ENCODE measurements around the gene GULP1.

GULP1 gene

GRCh38 chr2:188318161-188318749 lies 26.6 kb downstream of the GULP1 start:
- no peak for DNase-seq (ENCODE audit: low spot score)
- no peak overlapping the region for H3K27ac ChIP-seq
- CTCF ChIA-PET = interaction anchor here (1.1 kb wide), 1 partner anchor 26 kb away, joined by 3 read pairs; the partner anchor contains the start of gene GULP1
- TF ChIP-seq CTCF (conservative IDR thresholded peaks at IDR 0.05; ENCODE audit: low read depth) = no peak
- POLR2A ChIA-PET (ENCODE audit: low non-redundant PET) = no interaction called here

- no peak for DNase-seq (ENCODE audit: low spot score)
- POLR2A ChIA-PET (ENCODE audit: low non-redundant PET) = no interaction called here
- no peak for TF ChIP-seq CTCF (conservative IDR thresholded peaks at IDR 0.05; ENCODE audit: low read depth)
- H3K27ac ChIP-seq = no peak overlapping the region
- CTCF ChIA-PET = interaction anchor here (0.6 to 1.0 kb wide), 2 partner anchors 11 to 26 kb away, joined by 3 to 4 read pairs; no protein-coding TSS in a partner anchor
Measured at GRCh38 chr2:188319838-188320237, 28.2 kb downstream of the GULP1 start.

GRCh38 chr2:188320861-188321260 lies 29.2 kb downstream of the GULP1 start:
- DNase-seq (ENCODE audit: low spot score) = no peak
- TF ChIP-seq CTCF (conservative IDR thresholded peaks at IDR 0.05; ENCODE audit: low read depth) = no peak
- ChIA-PET POLR2A (ENCODE audit: low non-redundant PET) (no interaction called here), CTCF (no interaction called here)
- H3K27ac ChIP-seq = no peak overlapping the region

- CTCF ChIA-PET = interaction anchor here (0.7 to 1.0 kb wide), 2 partner anchors 13 to 30 kb away, joined by 3 read pairs; no protein-coding TSS in a partner anchor
- POLR2A ChIA-PET (ENCODE audit: low non-redundant PET) = no interaction called here
- DNase-seq (ENCODE audit: low spot score) = no peak
- no peak overlapping the region for H3K27ac ChIP-seq
- no peak for TF ChIP-seq CTCF (conservative IDR thresholded peaks at IDR 0.05; ENCODE audit: low read depth)
Measured at GRCh38 chr2:188322569-188323551, 31.2 kb downstream of the GULP1 start.

- DNase-seq (ENCODE audit: low spot score) = no peak
- H3K27ac ChIP-seq = no peak overlapping the region
- TF ChIP-seq CTCF (conservative IDR thresholded peaks at IDR 0.05; ENCODE audit: low read depth) = no peak
- CTCF ChIA-PET = no interaction called here
- POLR2A ChIA-PET (ENCODE audit: low non-redundant PET) = interaction anchor here (0.6 kb wide), 1 partner anchor 103 kb away, joined by 5 read pairs; no protein-coding TSS in a partner anchor
Measured at GRCh38 chr2:188324067-188324466, 32.4 kb downstream of the GULP1 start.

GRCh38 chr2:188326290-188326668 lies 34.6 kb downstream of the GULP1 start:
- CTCF ChIA-PET = interaction anchor here (0.6 kb wide), 1 partner anchor 145 kb away, joined by 3 read pairs; no protein-coding TSS in a partner anchor
- H3K27ac ChIP-seq = no peak overlapping the region
- POLR2A ChIA-PET (ENCODE audit: low non-redundant PET) = no interaction called here
- TF ChIP-seq CTCF (conservative IDR thresholded peaks at IDR 0.05; ENCODE audit: low read depth) = no peak
- no peak for DNase-seq (ENCODE audit: low spot score)

Measured in RWPE1 (cell line).